ENCODE measurements around the gene ANKRD62.

Gene ANKRD62

DNA sequence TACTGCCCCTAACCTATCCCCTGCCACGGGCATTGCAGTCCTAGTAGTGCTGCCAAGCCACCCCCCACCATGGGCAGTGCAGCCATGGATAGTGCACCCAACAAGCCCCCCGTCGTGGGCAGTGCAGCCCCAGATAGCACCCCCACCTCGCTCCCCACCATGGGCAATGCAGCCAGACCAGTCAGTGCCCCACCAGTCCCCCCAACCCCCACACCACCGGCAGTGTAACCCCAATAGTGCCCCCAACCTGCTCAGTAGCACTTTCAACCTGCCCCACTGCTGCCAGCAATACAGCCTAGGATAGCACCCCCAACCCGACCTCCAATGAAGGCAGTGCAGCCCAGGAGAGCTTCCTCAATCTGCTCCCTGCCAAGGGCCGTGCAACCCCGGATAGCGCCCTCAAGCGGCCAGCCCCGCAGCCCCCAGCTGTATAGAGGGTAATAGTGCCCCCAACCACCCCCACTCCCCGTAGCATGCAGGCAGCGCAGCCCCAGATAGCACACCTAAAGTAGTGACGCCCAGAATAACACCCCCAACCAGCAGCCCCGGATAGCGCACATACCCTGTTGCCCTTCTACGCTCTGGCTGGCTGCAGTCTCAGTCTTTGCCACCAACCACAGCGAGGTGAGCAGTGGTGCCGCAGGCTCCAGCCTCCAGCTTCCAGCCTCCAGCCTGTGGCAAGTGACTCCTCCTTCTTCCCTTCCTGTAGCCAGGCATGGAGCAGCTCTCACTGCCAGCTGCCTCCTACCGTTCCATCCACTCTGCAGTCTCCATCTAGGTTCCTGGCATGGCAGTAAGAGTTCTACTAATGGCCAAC, 45.4 kb upstream of the ANKRD62 start:
- no peak overlapping the region for H3K27ac ChIP-seq (ENCODE audit: poor library complexity, severe bottlenecking)
- ATAC-seq (ENCODE audit: low read depth): no peak
- DNase-seq (ENCODE audit: low spot score): peak; percentile 45
- TF ChIP-seq, protein P1, sequence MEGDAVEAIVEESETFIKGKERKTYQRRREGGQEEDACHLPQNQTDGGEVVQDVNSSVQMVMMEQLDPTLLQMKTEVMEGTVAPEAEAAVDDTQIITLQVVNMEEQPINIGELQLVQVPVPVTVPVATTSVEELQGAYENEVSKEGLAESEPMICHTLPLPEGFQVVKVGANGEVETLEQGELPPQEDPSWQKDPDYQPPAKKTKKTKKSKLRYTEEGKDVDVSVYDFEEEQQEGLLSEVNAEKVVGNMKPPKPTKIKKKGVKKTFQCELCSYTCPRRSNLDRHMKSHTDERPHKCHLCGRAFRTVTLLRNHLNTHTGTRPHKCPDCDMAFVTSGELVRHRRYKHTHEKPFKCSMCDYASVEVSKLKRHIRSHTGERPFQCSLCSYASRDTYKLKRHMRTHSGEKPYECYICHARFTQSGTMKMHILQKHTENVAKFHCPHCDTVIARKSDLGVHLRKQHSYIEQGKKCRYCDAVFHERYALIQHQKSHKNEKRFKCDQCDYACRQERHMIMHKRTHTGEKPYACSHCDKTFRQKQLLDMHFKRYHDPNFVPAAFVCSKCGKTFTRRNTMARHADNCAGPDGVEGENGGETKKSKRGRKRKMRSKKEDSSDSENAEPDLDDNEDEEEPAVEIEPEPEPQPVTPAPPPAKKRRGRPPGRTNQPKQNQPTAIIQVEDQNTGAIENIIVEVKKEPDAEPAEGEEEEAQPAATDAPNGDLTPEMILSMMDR (IDR thresholded peaks at IDR 0.05; ENCODE audit: poor library complexity, severe bottlenecking): no peak
- no peaks in the 10 kb centered on the region for H3K27me3 ChIP-seq (ENCODE audit: insufficient read depth, poor library complexity, severe bottlenecking)
- no peaks in the 10 kb centered on the region for H3K4me1 ChIP-seq (ENCODE audit: insufficient read depth, poor library complexity, severe bottlenecking)
- no peak overlapping the region for H3K4me3 ChIP-seq (ENCODE audit: severe bottlenecking)
- no peaks in the 10 kb centered on the region for H3K36me3 ChIP-seq (ENCODE audit: low read depth)
- no peaks in the 10 kb centered on the region for H3K9me3 ChIP-seq (ENCODE audit: severe bottlenecking)

DNA sequence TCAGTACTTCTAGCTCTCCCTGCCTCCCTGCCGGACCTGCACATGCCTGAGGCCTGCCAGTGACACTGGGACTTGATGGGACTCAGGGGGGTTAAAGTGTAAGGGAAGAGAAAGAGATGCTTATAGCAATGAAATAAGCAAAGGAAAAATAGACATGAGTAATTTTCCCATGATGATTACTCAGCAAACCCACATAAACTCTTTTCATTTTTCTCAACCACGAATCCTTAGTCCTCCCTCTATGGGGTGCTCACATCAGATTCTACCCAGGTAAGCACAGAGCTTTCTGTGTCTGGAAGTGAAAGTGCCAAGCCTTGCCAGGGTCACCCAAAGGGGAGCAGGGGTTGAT, 44.8 kb upstream of the ANKRD62 start:
- DNase-seq (ENCODE audit: low spot score): no peak
- Histone ChIP-seq H3K9me3 (ENCODE audit: severe bottlenecking) (no peaks in the 10 kb centered on the region), H3K36me3 (ENCODE audit: low read depth) (no peaks in the 10 kb centered on the region), H3K27ac (ENCODE audit: poor library complexity, severe bottlenecking) (no peak overlapping the region), H3K4me1 (ENCODE audit: insufficient read depth, poor library complexity, severe bottlenecking) (no peaks in the 10 kb centered on the region), H3K4me3 (ENCODE audit: severe bottlenecking) (no peak overlapping the region), H3K27me3 (ENCODE audit: insufficient read depth, poor library complexity, severe bottlenecking) (no peaks in the 10 kb centered on the region)
- TF ChIP-seq, protein P1 (IDR thresholded peaks at IDR 0.05; ENCODE audit: poor library complexity, severe bottlenecking): no peak
- no peak for ATAC-seq (ENCODE audit: low read depth)

DNA sequence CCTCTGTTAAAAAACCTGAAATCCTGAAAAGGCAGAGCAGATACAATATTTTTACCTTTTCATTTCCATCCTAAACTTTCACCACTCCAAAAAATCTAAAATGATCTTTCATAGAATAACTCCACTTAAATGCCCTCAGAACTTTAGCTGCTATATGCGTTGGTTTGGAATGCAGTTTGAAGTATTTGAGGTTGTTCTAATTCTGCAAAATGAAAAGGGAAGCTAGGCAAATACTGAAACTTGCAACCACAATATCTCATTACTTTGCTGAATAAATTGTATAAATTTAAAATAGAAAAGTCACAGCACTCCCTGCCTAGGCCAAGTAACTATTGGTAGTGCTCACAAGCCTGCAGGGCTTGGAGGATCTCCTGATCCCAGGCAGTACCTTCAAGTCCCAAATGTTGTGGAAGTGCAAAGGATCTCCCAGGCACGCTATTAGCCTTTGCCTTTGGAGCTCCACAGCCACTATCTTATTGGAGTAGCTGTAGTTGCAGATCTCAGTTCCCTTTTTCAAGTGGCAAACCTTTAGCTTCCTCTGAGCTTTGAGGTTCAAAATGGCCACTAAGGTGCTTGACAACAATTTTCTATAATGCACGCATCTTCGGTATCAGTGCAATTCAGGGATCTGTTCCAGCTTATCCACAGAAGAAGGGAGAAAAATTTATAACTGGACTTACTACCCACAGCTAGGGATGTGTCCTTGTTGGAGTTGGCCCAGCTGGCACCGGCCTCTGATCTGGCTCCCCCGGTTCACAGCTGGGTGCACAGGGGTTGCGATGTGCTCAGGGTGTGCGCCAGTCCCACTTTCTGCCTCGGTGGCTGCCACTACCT, 43.4 kb upstream of the ANKRD62 start:
- no peak for DNase-seq (ENCODE audit: low spot score)
- Histone ChIP-seq H3K4me3 (ENCODE audit: severe bottlenecking) (no peak overlapping the region), H3K27me3 (ENCODE audit: insufficient read depth, poor library complexity, severe bottlenecking) (no peaks in the 10 kb centered on the region), H3K27ac (ENCODE audit: poor library complexity, severe bottlenecking) (no peak overlapping the region), H3K9me3 (ENCODE audit: severe bottlenecking) (no peaks in the 10 kb centered on the region), H3K4me1 (ENCODE audit: insufficient read depth, poor library complexity, severe bottlenecking) (no peaks in the 10 kb centered on the region), H3K36me3 (ENCODE audit: low read depth) (no peaks in the 10 kb centered on the region)
- TF ChIP-seq, protein P1 (IDR thresholded peaks at IDR 0.05; ENCODE audit: poor library complexity, severe bottlenecking): no peak
- no peak for ATAC-seq (ENCODE audit: low read depth)

DNA sequence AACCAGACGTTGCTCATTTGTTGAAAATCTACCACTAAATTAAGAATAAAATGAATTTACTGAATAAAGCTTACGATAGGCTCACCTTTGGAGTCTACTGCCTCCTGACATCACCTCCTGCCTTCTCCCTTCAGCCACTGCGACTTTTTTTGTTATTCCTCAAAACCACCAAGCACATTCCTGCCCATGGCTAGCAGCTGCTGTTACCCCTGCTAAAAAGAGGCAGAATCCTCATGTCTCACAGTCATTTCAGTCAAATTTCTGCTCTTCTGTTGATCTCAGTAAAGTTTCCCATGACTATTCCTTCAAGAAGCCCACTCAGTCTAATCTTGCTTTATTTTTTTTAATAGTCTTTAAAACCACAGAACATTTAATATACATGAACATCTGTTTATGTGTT, 40.8 kb upstream of the ANKRD62 start:
- ATAC-seq (ENCODE audit: low read depth): no peak
- TF ChIP-seq, protein P1 (IDR thresholded peaks at IDR 0.05; ENCODE audit: poor library complexity, severe bottlenecking): no peak
- no peaks in the 10 kb centered on the region for H3K9me3 ChIP-seq (ENCODE audit: severe bottlenecking)
- no peaks in the 10 kb centered on the region for H3K4me1 ChIP-seq (ENCODE audit: insufficient read depth, poor library complexity, severe bottlenecking)
- no peak overlapping the region for H3K27ac ChIP-seq (ENCODE audit: poor library complexity, severe bottlenecking)
- H3K36me3 ChIP-seq (ENCODE audit: low read depth): no peaks in the 10 kb centered on the region
- DNase-seq (ENCODE audit: low spot score): no peak
- no peak overlapping the region for H3K4me3 ChIP-seq (ENCODE audit: severe bottlenecking)
- H3K27me3 ChIP-seq (ENCODE audit: insufficient read depth, poor library complexity, severe bottlenecking): no peaks in the 10 kb centered on the region
